Measurements from ENCODE around the gene TOPBP1.

The TOPBP1 gene

GRCh38 chr3:133661454-133662277, at the start of gene TOPBP1:
Gene TOPBP1, minus strand, starts transcription at chr3:133661941. Its CDS starts 814 bp downstream, at chr3:133661127.
- TF ChIP-seq CTCF (IDR thresholded peaks at IDR 0.05; ENCODE audit: low read depth, low read length), result no peak
- no peak for DNase-seq (ENCODE audit: extremely low read depth, low read depth)

- no peak for DNase-seq (ENCODE audit: extremely low read depth, low read depth)
- TF ChIP-seq CTCF (IDR thresholded peaks at IDR 0.05; ENCODE audit: low read depth, low read length), result no peak
Observed at GRCh38 chr3:133711013-133711412, 49.3 kb upstream of the TOPBP1 start.

GRCh38 chr3:133709139-133709750, 47.5 kb upstream of the TOPBP1 start:
- no peak for DNase-seq (ENCODE audit: extremely low read depth, low read depth)
- no peak for TF ChIP-seq CTCF (IDR thresholded peaks at IDR 0.05; ENCODE audit: low read depth, low read length)

GRCh38 chr3:133706033-133706432, 44.3 kb upstream of the TOPBP1 start:
- DNase-seq (ENCODE audit: extremely low read depth, low read depth), result no peak
- TF ChIP-seq CTCF (IDR thresholded peaks at IDR 0.05; ENCODE audit: low read depth, low read length), result no peak

- TF ChIP-seq CTCF (IDR thresholded peaks at IDR 0.05; ENCODE audit: low read depth, low read length), result no peak
- DNase-seq (ENCODE audit: extremely low read depth, low read depth), result no peak
Observed at GRCh38 chr3:133703915-133704314, 42.2 kb upstream of the TOPBP1 start.

GRCh38 chr3:133701435-133702358, 40.0 kb upstream of the TOPBP1 start:
- TF ChIP-seq CTCF (IDR thresholded peaks at IDR 0.05; ENCODE audit: low read depth, low read length), result no peak
- DNase-seq (ENCODE audit: extremely low read depth, low read depth), result no peak

Data from AG09319 (cell line).